HUDEP-2 (cell line): ENCODE data around the gene ST3GAL3.
"Not testable (repeated sequence)": the region's sequence is repeated elsewhere in the genome, so short reads cannot be mapped to it uniquely, and the experiment has no call there.

Experiments used
- DNase-seq, 76 experiments: peaks; one replicate each; lab custom pipeline; 2025; ENCODE audit not compliant: unreplicated experiment in 76 of 76; lab: John Stamatoyannopoulos, UW

The ST3GAL3 gene

GRCh38 chr1:43814401-43814800 is 107.1 kb downstream of the ST3GAL3 start:
- DNase-seq = no peak

GRCh38 chr1:43817304-43817939 is 110.1 kb downstream of the ST3GAL3 start:
- DNase-seq = no peak

DNA sequence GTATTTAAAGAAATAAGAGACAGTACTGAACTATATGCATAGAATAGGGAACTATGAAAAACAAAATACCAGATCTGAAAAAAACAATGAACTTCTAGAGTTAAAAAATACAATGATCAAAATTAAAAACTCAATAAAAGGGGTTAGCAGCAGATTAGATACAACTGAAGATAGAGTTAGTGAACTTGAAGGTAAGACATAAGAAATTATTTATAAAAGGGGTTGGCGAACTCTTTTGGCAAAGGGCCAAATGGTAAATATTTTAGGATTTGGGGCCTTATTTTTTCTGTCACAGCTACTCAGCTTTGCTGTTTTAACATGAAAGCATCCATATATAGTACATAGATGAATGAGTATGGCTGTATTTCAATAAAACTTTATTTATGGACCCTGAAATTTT is 111.4 kb downstream of the ST3GAL3 start:
- DNase-seq = no peak

DNA sequence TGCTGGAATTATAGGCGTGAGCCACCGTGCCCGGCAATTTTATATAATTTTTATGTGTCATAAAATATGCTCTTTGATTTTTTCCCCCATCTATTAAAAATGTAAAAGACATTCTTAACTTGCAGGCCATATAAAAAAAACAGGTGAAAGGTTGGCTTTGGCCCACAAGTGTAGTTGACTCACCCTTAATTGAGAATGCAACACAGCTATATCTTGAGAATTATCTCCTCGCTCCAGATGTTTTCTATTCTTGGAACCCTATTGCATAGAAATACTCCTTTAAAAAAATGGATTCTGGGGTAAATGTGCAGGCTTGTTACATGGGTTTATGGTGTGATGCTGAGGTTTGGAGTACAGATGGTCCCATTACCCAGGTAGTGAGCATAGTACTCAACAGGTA is 112.0 kb downstream of the ST3GAL3 start:
- peak in 11 of 76 experiments; percentile 2 to 47 (median 17) for DNase-seq

- no peak for DNase-seq
Measured at GRCh38 chr1:43821471-43821870, 114.1 kb downstream of the ST3GAL3 start.

DNA sequence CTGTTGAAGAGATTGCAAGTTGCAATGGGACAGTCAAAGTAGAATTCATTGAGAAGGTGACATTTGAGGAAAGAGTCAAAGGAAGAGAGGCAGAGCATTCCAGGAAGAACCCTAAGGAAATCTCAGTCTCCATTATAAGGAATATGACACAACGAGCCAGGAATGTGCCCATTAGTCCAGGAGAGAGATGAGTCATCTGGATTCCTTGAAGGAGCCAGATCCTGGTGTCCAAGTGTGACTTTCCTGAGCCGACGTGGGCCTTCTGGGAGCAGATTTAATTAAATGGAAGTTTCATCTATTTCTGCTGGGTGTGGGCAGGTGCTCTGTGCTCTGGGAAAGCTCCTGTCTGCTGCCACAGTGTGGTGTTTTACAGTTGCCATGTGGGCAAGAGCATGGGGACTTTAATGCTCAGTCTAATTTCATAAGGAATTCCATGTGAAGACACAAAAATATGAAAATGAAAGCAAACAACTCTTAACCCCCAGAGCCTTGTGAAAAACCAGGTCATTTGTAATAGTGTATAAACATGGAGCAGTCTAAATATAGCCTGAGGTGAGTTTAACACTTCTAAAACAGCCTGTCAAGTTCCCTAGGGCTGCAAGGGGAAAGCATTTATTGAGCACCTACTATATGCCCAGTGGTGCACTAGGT is 114.8 kb downstream of the ST3GAL3 start:
- DNase-seq = no peak

GRCh38 chr1:43824795-43825194 is 117.5 kb downstream of the ST3GAL3 start:
- DNase-seq = no peak

GRCh38 chr1:43828574-43828973 is 121.2 kb downstream of the ST3GAL3 start:
- no peak for DNase-seq

GRCh38 chr1:43830802-43831201 is 123.5 kb downstream of the ST3GAL3 start:
- no peak for DNase-seq

GRCh38 chr1:43831851-43832250 is 124.5 kb downstream of the ST3GAL3 start:
- no peak for DNase-seq

DNA sequence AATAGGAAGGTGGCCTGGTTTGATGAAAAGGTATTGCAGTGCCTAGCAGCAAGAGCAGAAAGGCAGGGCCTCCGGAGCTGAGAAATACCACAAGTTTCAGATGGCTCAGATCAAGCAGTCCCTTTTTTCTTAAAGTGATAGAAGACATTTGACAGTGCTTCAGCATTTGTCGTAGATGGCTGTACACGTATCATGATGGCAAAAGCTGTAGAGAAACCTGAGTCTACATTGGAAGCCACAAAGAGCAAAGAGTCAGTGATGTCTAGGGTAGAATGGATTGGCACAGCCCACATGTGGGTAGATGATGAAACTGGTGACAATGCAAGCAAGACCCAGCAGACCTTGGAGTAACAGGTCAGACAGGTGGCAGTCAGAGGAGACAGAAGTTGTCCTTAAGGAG is 124.9 kb downstream of the ST3GAL3 start:
- DNase-seq = no peak

DNA sequence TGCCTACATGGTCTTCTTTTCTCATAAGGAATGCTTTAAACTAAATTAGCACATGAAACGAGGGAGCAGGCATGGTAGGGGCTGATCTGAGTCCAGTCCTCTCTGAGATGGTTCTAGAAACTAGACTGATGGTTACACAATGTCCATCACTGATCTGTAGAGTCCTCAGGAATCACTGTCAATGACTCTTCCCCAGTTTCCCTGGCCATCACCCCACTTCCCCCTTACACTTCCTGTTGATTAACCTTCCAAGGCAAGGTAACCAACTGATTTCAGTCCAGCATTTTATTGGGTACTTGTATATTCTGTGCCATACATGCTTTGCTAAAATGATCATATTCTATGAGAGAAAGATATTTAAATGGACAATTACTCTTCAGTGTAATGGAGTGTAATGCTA is 125.7 kb downstream of the ST3GAL3 start:
- DNase-seq = no peak

GRCh38 chr1:43833902-43834279 is 126.6 kb downstream of the ST3GAL3 start:
- not testable (repeated sequence) for DNase-seq

DNA sequence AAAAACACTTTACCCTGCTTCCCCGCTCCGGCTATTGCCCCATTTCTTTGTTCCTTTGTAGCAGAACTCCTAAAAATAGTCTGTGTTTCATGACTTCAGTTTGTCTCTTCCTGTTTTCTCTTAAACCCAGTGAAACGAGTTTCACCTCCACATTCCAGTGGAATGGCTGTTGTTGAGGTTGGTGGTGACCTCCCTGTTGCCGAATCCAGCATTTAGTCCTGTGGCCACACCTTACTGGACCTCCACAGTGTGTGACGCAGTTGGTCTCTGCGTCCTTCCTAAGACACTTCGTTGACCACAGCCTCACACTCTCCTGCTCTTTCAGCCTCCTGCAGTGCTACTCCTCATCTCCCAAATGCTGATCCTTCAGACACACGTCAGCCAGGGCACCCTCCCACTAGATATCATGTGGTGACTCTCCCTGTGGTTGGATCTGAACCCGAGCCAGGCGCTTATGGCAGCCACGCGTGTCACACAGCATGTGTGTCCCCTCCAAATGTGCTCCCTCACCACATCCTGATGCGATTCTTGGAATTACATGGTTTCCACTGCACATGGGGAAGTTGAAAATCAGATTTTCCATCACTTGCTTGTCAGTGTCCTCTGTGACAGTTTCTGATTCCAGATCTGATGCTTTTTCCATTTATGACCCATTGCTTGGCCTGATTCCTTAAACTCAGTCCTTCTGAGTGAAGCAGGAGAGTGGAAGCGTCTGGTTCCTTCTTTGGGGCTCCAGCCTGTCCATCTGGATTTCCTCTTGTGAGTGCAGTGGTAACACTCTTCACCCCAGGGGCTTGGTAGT is 127.1 kb downstream of the ST3GAL3 start:
- peak in 37 of 76 experiments; percentile 10 to 79 (median 44) for DNase-seq

DNA sequence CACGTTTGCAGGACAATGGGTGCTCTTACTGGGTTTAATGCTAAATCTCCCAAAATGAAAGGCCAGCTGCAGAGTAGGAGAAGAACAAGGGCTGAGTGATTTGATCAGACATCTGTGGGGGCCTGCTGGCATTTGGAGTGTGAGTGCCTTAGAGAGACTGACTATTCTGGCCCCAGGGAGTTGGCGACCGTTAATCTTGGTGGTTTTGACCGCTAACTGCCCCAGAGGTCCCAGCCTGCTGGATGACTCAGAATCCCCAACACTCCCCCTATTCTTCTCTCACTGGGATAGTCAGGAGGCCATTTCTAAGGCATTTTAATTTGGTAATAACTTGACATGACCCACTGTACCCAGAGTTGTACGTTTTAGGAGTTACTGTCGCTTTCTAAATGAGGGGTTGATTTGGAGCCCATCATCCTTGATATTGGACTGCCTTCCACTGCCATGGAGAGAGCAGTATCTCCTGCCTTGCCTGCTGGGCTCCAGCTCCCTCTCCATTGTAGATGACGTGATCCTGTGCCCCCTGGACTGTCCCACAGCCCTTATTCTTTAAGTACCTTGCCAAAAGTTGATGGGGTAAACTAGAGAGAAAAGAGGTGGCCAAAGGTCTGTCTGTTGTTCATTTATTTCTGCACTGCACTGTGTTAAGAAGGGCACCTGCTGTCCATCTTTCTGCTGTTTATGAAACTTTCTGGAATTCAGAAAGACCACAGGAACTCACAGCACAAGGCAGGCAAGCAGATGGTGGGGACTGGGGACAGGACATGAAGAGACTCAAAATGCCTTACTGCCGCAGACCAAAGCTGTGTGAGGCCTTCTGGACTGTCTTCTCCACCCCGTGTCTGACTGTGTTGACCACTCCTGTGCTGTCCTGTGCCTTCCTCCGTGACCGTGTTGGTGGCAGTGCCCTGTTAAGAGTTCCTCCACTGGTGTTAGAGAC is 128.0 kb downstream of the ST3GAL3 start:
- DNase-seq = peak in 68 of 76 experiments; percentile 11 to 94 (median 56)

DNA sequence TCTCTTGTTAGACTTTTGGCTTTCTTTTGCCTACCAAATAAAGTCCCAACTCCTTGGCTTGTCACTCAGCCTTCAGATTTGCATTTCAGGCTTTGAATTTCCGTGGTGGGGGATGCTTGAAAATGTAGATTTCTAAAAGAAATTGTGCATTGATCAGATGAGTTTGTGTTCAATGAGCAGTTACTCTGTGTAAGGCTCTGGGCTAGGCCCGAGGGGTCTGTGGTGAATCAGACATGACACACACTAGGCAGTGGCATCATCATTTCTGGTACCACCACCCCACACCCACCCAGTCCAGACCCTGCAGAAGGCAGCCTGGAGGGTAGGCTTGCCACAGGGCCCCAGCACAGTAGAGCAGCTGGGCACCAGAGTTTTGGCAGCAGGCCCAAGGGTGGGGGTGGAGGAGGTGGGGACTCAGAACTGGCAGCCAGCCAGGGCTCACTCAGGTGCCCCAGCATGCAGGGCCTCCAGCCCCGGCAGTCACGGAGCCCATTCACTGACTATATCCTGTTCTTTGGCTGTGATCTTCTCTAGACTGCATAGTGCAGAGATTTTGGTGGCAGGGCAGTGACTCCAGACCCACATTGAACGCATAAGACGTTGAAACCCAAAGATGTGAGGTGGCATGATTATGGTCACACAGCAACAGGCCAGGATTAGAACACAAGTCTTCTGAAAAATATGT is 129.1 kb downstream of the ST3GAL3 start:
- peak in 73 of 76 experiments; percentile 14 to 91 (median 71) for DNase-seq

- no peak for DNase-seq
Measured at GRCh38 chr1:43839056-43839455, 131.7 kb downstream of the ST3GAL3 start.

- no peak for DNase-seq
Measured at GRCh38 chr1:43841321-43842174, 134.2 kb downstream of the ST3GAL3 start.

- no peak for DNase-seq
Measured at GRCh38 chr1:43842175-43842498, 134.8 kb downstream of the ST3GAL3 start.
